ENCODE results near the gene ARHGEF5.
"Not testable (repeated sequence)": the region's sequence is repeated elsewhere in the genome, so short reads cannot be mapped to it uniquely, and the experiment has no call there.

ARHGEF5 gene

GRCh38 chr7:144331996-144332288 is 23.3 kb upstream of the ARHGEF5 start:
- H3K9ac ChIP-seq (ENCODE audit: low read length); H3K27me3 ChIP-seq (replicated peaks; ENCODE audit: control insufficient read depth, insufficient read depth, low read length); H3K9me3 ChIP-seq (ENCODE audit: control insufficient read depth, low read length); H3K4me3 ChIP-seq (ENCODE audit: low read length); DNase-seq (ENCODE audit: low read depth); H3K36me3 ChIP-seq (ENCODE audit: control insufficient read depth, insufficient read depth, low read length, severe bottlenecking); H3K4me1 ChIP-seq (ENCODE audit: control insufficient read depth, insufficient read depth, low read length): not testable (repeated sequence)

GRCh38 chr7:144348625-144349024 is 6.6 kb upstream of the ARHGEF5 start:
- H3K27me3 ChIP-seq (replicated peaks; ENCODE audit: control insufficient read depth, insufficient read depth, low read length); H3K9me3 ChIP-seq (ENCODE audit: control insufficient read depth, low read length); H3K36me3 ChIP-seq (ENCODE audit: control insufficient read depth, insufficient read depth, low read length, severe bottlenecking); H3K9ac ChIP-seq (ENCODE audit: low read length); DNase-seq (ENCODE audit: low read depth); H3K4me3 ChIP-seq (ENCODE audit: low read length): not testable (repeated sequence)
- peaks cover 10% of the 10 kb centered on the region for H3K4me1 ChIP-seq (ENCODE audit: control insufficient read depth, insufficient read depth, low read length)

GRCh38 chr7:144351667-144352066 is 3.5 kb upstream of the ARHGEF5 start:
- H3K36me3 ChIP-seq (ENCODE audit: control insufficient read depth, insufficient read depth, low read length, severe bottlenecking); H3K9ac ChIP-seq (ENCODE audit: low read length); H3K4me3 ChIP-seq (ENCODE audit: low read length); H3K27me3 ChIP-seq (replicated peaks; ENCODE audit: control insufficient read depth, insufficient read depth, low read length); H3K9me3 ChIP-seq (ENCODE audit: control insufficient read depth, low read length); DNase-seq (ENCODE audit: low read depth): not testable (repeated sequence)
- H3K4me1 ChIP-seq (ENCODE audit: control insufficient read depth, insufficient read depth, low read length): peaks cover 10% of the 10 kb centered on the region

GRCh38 chr7:144356185-144356584 is 983 bp downstream of the ARHGEF5 start:
- not testable (repeated sequence) for H3K4me3 ChIP-seq (ENCODE audit: low read length); H3K27me3 ChIP-seq (replicated peaks; ENCODE audit: control insufficient read depth, insufficient read depth, low read length); H3K9ac ChIP-seq (ENCODE audit: low read length); H3K9me3 ChIP-seq (ENCODE audit: control insufficient read depth, low read length); DNase-seq (ENCODE audit: low read depth); H3K36me3 ChIP-seq (ENCODE audit: control insufficient read depth, insufficient read depth, low read length, severe bottlenecking)
- H3K4me1 ChIP-seq (ENCODE audit: control insufficient read depth, insufficient read depth, low read length): peaks cover 10% of the 10 kb centered on the region

- not testable (repeated sequence) for H3K4me3 ChIP-seq (ENCODE audit: low read length); H3K9ac ChIP-seq (ENCODE audit: low read length); H3K27me3 ChIP-seq (replicated peaks; ENCODE audit: control insufficient read depth, insufficient read depth, low read length); H3K4me1 ChIP-seq (ENCODE audit: control insufficient read depth, insufficient read depth, low read length); H3K9me3 ChIP-seq (ENCODE audit: control insufficient read depth, low read length); H3K36me3 ChIP-seq (ENCODE audit: control insufficient read depth, insufficient read depth, low read length, severe bottlenecking); DNase-seq (ENCODE audit: low read depth)
Measured at GRCh38 chr7:144356860-144357259, 1.7 kb downstream of the ARHGEF5 start.

GRCh38 chr7:144362061-144362460 is 6.9 kb downstream of the ARHGEF5 start:
- H3K4me1 ChIP-seq (ENCODE audit: control insufficient read depth, insufficient read depth, low read length); H3K9ac ChIP-seq (ENCODE audit: low read length); H3K27me3 ChIP-seq (replicated peaks; ENCODE audit: control insufficient read depth, insufficient read depth, low read length); DNase-seq (ENCODE audit: low read depth); H3K9me3 ChIP-seq (ENCODE audit: control insufficient read depth, low read length); H3K36me3 ChIP-seq (ENCODE audit: control insufficient read depth, insufficient read depth, low read length, severe bottlenecking); H3K4me3 ChIP-seq (ENCODE audit: low read length): not testable (repeated sequence)

- H3K9ac ChIP-seq (ENCODE audit: low read length); DNase-seq (ENCODE audit: low read depth); H3K4me1 ChIP-seq (ENCODE audit: control insufficient read depth, insufficient read depth, low read length); H3K4me3 ChIP-seq (ENCODE audit: low read length); H3K27me3 ChIP-seq (replicated peaks; ENCODE audit: control insufficient read depth, insufficient read depth, low read length); H3K9me3 ChIP-seq (ENCODE audit: control insufficient read depth, low read length); H3K36me3 ChIP-seq (ENCODE audit: control insufficient read depth, insufficient read depth, low read length, severe bottlenecking): not testable (repeated sequence)
Measured at GRCh38 chr7:144365523-144365922, 10.3 kb downstream of the ARHGEF5 start.

GRCh38 chr7:144367250-144367649 is 12.0 kb downstream of the ARHGEF5 start:
- DNase-seq (ENCODE audit: low read depth); H3K9me3 ChIP-seq (ENCODE audit: control insufficient read depth, low read length); H3K36me3 ChIP-seq (ENCODE audit: control insufficient read depth, insufficient read depth, low read length, severe bottlenecking); H3K27me3 ChIP-seq (replicated peaks; ENCODE audit: control insufficient read depth, insufficient read depth, low read length); H3K9ac ChIP-seq (ENCODE audit: low read length); H3K4me3 ChIP-seq (ENCODE audit: low read length); H3K4me1 ChIP-seq (ENCODE audit: control insufficient read depth, insufficient read depth, low read length): not testable (repeated sequence)

- not testable (repeated sequence) for H3K27me3 ChIP-seq (replicated peaks; ENCODE audit: control insufficient read depth, insufficient read depth, low read length); H3K9me3 ChIP-seq (ENCODE audit: control insufficient read depth, low read length); DNase-seq (ENCODE audit: low read depth); H3K4me3 ChIP-seq (ENCODE audit: low read length); H3K4me1 ChIP-seq (ENCODE audit: control insufficient read depth, insufficient read depth, low read length); H3K36me3 ChIP-seq (ENCODE audit: control insufficient read depth, insufficient read depth, low read length, severe bottlenecking); H3K9ac ChIP-seq (ENCODE audit: low read length)
Measured at GRCh38 chr7:144369221-144369620, 14.0 kb downstream of the ARHGEF5 start.

- Histone ChIP-seq H3K4me1 (ENCODE audit: control insufficient read depth, insufficient read depth, low read length) (no peaks in the 10 kb centered on the region), H3K9ac (ENCODE audit: low read length) (no peak overlapping the region), H3K27me3 (replicated peaks; ENCODE audit: control insufficient read depth, insufficient read depth, low read length) (no peaks in the 10 kb centered on the region), H3K4me3 (ENCODE audit: low read length) (no peak overlapping the region), H3K9me3 (ENCODE audit: control insufficient read depth, low read length) (no peaks in the 10 kb centered on the region), H3K36me3 (ENCODE audit: control insufficient read depth, insufficient read depth, low read length, severe bottlenecking) (peaks cover 15% of the 10 kb centered on the region)
- DNase-seq (ENCODE audit: low read depth): no peak
Measured at GRCh38 chr7:144378651-144379050, 23.4 kb downstream of the ARHGEF5 start.

GRCh38 chr7:144379776-144380384 is 24.7 kb downstream of the ARHGEF5 start:
- Histone ChIP-seq H3K4me3 (ENCODE audit: low read length) (no peak overlapping the region), H3K4me1 (ENCODE audit: control insufficient read depth, insufficient read depth, low read length) (peaks cover 6% of the 10 kb centered on the region), H3K9me3 (ENCODE audit: control insufficient read depth, low read length) (no peaks in the 10 kb centered on the region), H3K36me3 (ENCODE audit: control insufficient read depth, insufficient read depth, low read length, severe bottlenecking) (peaks cover 15% of the 10 kb centered on the region), H3K27me3 (replicated peaks; ENCODE audit: control insufficient read depth, insufficient read depth, low read length) (no peaks in the 10 kb centered on the region), H3K9ac (ENCODE audit: low read length) (no peak overlapping the region)
- DNase-seq (ENCODE audit: low read depth): no peak

- Histone ChIP-seq H3K27me3 (replicated peaks; ENCODE audit: control insufficient read depth, insufficient read depth, low read length) (no peaks in the 10 kb centered on the region), H3K4me1 (ENCODE audit: control insufficient read depth, insufficient read depth, low read length) (peaks cover 17% of the 10 kb centered on the region), H3K9ac (ENCODE audit: low read length) (no peak overlapping the region), H3K4me3 (ENCODE audit: low read length) (no peak overlapping the region), H3K9me3 (ENCODE audit: control insufficient read depth, low read length) (no peaks in the 10 kb centered on the region), H3K36me3 (ENCODE audit: control insufficient read depth, insufficient read depth, low read length, severe bottlenecking) (peaks cover 5% of the 10 kb centered on the region)
- DNase-seq (ENCODE audit: low read depth): no peak
Measured at GRCh38 chr7:144384071-144384470, 28.9 kb downstream of the ARHGEF5 start.
